H1 (cell line): ENCODE measurements around the gene XPNPEP1. TPM values are rescaled to one million over a fixed set of nuclear protein-coding genes. Genes with fewer than 3 reads are reported as not detected.

Experiments used
- CTCF ChIA-PET: fragments of 300-600 bp; sonication (Branson Sonifier 250); formaldehyde crosslinking; loops from one replicate; lab custom pipeline; 2021; ENCODE audit not compliant: partially characterized antibody; lab: Charles Lee
- POLR2A ChIA-PET: fragments of 300-600 bp; sonication (Branson Sonifier 250); formaldehyde crosslinking; loops from one replicate; lab custom pipeline; 2021; ENCODE audit warnings: inconsistent platforms; ENCODE audit not compliant: partially characterized antibody; lab: Charles Lee
- DNase-seq, 2 experiments: peaks; one replicate each; pipeline versions ENCODE4 v3.0.0 to v3.0.0-alpha.2; 2010 to 2022; ENCODE audit warnings: low spot score in 2 of 2, low read depth in 1 of 2, mixed read lengths in 1 of 2
- FAIRE-seq: peaks from 2 replicates; lab custom pipeline; 2011; peaks lifted over from hg19 to GRCh38; lab: Jason Lieb, UNC
- H2AFZ ChIP-seq: 2 replicates; pipeline ENCODE4 v1.8.1; 2012; ENCODE audit warnings: low read length, inconsistent platforms
- H2AK5ac ChIP-seq: 2 replicates; pipeline ENCODE4 v1.6.1; 2013; ENCODE audit warnings: low read depth, low read length
- H2BK120ac ChIP-seq: replicated peaks from 2 replicates; pipeline ENCODE3; 2013; ENCODE audit warnings: low read depth, low read length, inconsistent platforms
- H2BK12ac ChIP-seq: 2 replicates; pipeline ENCODE4 v1.6.1; 2013; ENCODE audit warnings: low read depth, low read length
- H2BK15ac ChIP-seq: 2 replicates; pipeline ENCODE4 v1.6.1; 2013; ENCODE audit warnings: low read length
- H2BK20ac ChIP-seq: 2 replicates; pipeline ENCODE4 v1.6.1; 2013; ENCODE audit warnings: low read length
- H2BK5ac ChIP-seq: 2 replicates; pipeline ENCODE4 v1.6.1; 2013; ENCODE audit warnings: low read depth, low read length
- H3K14ac ChIP-seq: 2 replicates; pipeline ENCODE4 v1.6.1; 2013; ENCODE audit warnings: inconsistent platforms; ENCODE audit not compliant: insufficient read length
- H3K18ac ChIP-seq: 2 replicates; pipeline ENCODE4 v1.6.1; 2013; ENCODE audit warnings: low read length; ENCODE audit errors: extremely low read depth
- H3K23ac ChIP-seq: 2 replicates; pipeline ENCODE4 v1.6.1; 2013; ENCODE audit warnings: inconsistent platforms; ENCODE audit not compliant: insufficient read length
- H3K23me2 ChIP-seq: 2 replicates; pipeline ENCODE4 v1.6.1; 2013; ENCODE audit warnings: low read depth, low read length
- H3K27ac ChIP-seq: 2 replicates; pipeline ENCODE4 v1.6.1; 2011; ENCODE audit warnings: low read depth, low read length, inconsistent platforms
- H3K27me3 ChIP-seq, 4 experiments: replicated peaks in 1 of 4; 1 replicate in 1 of 4; 2 replicates in 3 of 4; pipeline versions ENCODE4 v1.6.1 to v1.8.1; 2011 to 2013; ENCODE audit warnings: low read length in 3 of 4, mild to moderate bottlenecking in 3 of 4, inconsistent platforms in 2 of 4, mixed read lengths in 2 of 4, moderate library complexity in 1 of 4; ENCODE audit not compliant: control insufficient read depth in 3 of 4, insufficient read depth in 3 of 4; ENCODE audit errors: extremely low read depth in 1 of 4
- H3K36me3 ChIP-seq, 4 experiments: 2 replicates each; pipeline versions ENCODE4 v1.6.1 to v1.8.1; 2011 to 2013; ENCODE audit warnings: mild to moderate bottlenecking in 4 of 4, low read length in 3 of 4, moderate library complexity in 2 of 4, control low read depth in 1 of 4, inconsistent platforms in 1 of 4; ENCODE audit not compliant: insufficient read depth in 4 of 4, control insufficient read depth in 2 of 4
- H3K4ac ChIP-seq: replicated peaks from 2 replicates; pipeline ENCODE3; 2013; ENCODE audit warnings: low read length, low read depth, mixed read lengths, inconsistent platforms; ENCODE audit not compliant: insufficient read length
- H3K4me1 ChIP-seq, 4 experiments: replicated peaks in 1 of 4; 1 replicate in 1 of 4; 2 replicates in 3 of 4; pipeline versions ENCODE4 v1.6.1 to v1.8.1; 2011 to 2013; ENCODE audit warnings: low read length in 3 of 4, inconsistent platforms in 2 of 4, mixed read lengths in 1 of 4; ENCODE audit not compliant: insufficient read depth in 4 of 4, control insufficient read depth in 3 of 4
- H3K4me2 ChIP-seq, 2 experiments: 2 replicates each; pipeline versions ENCODE4 v1.6.1 to v1.8.1; 2011 to 2013; ENCODE audit warnings: low read depth in 2 of 2, low read length in 2 of 2, control low read depth in 1 of 2, inconsistent platforms in 1 of 2, mild to moderate bottlenecking in 1 of 2; ENCODE audit not compliant: insufficient read depth in 1 of 2
- H3K4me3 ChIP-seq, 4 experiments: fragments of 200-600, 300-600 bp in 1 of 4; sonication (generic), shearing (Covaris generic), sonication (Bioruptor Twin) in 1 of 4; 2 replicates each; pipeline versions ENCODE4 v1.5.1 to v1.8.1; 2011 to 2016; ENCODE audit warnings: low read length in 4 of 4, low read depth in 3 of 4, control low read depth in 2 of 4, inconsistent platforms in 2 of 4, mild to moderate bottlenecking in 2 of 4, mixed read lengths in 1 of 4, moderate library complexity in 1 of 4; ENCODE audit not compliant: insufficient read depth in 2 of 4; ENCODE audit errors: extremely low read depth in 1 of 4
- H3K56ac ChIP-seq: replicated peaks from 2 replicates; pipeline ENCODE3; 2013; ENCODE audit warnings: low read depth, mild to moderate bottlenecking, mixed read lengths, low read length, inconsistent platforms; ENCODE audit not compliant: insufficient read length
- H3K79me1 ChIP-seq: 2 replicates; pipeline ENCODE4 v1.6.1; 2013; ENCODE audit warnings: low read depth, low read length, control low read depth
- H3K79me2 ChIP-seq, 2 experiments: 2 replicates each; pipeline versions ENCODE4 v1.6.1 to v1.8.1; 2012 to 2013; ENCODE audit warnings: low read length in 2 of 2, mild to moderate bottlenecking in 2 of 2, inconsistent platforms in 1 of 2; ENCODE audit not compliant: insufficient read depth in 2 of 2, control insufficient read depth in 1 of 2
- H3K9ac ChIP-seq, 4 experiments: replicated peaks in 1 of 4; 1 replicate in 1 of 4; 2 replicates in 3 of 4; pipeline versions ENCODE4 v1.6.1 to v1.8.1; 2011 to 2013; ENCODE audit warnings: low read depth in 3 of 4, low read length in 3 of 4, control low read depth in 2 of 4, mild to moderate bottlenecking in 2 of 4, moderate library complexity in 2 of 4, inconsistent platforms in 1 of 4; ENCODE audit errors: extremely low read depth in 1 of 4
- H3K9me3 ChIP-seq, 2 experiments: 2 replicates each; pipeline versions ENCODE4 v1.6.1 to v1.8.1; 2012 to 2013; ENCODE audit warnings: mild to moderate bottlenecking in 2 of 2, moderate library complexity in 2 of 2, control low read depth in 1 of 2, inconsistent platforms in 1 of 2, low read depth in 1 of 2, low read length in 1 of 2, mixed read lengths in 1 of 2; ENCODE audit not compliant: insufficient read depth in 2 of 2
- H4K20me1 ChIP-seq, 2 experiments: replicated peaks in 1 of 2; 2 replicates each; pipeline versions ENCODE3 to v1.8.1; 2011 to 2013; ENCODE audit warnings: inconsistent platforms in 2 of 2, low read length in 2 of 2, mild to moderate bottlenecking in 1 of 2; ENCODE audit not compliant: insufficient read depth in 2 of 2, control insufficient read depth in 1 of 2
- H4K5ac ChIP-seq: 2 replicates; pipeline ENCODE4 v1.6.1; 2013; ENCODE audit warnings: low read length, low read depth, mixed read lengths, inconsistent platforms; ENCODE audit not compliant: insufficient read length
- H4K8ac ChIP-seq: 2 replicates; pipeline ENCODE4 v1.8.0; 2013; ENCODE audit warnings: mild to moderate bottlenecking, moderate library complexity, low read length, inconsistent platforms; ENCODE audit not compliant: insufficient read depth; ENCODE audit errors: extremely low read depth
- H4K91ac ChIP-seq: replicated peaks from 2 replicates; pipeline ENCODE3; 2013; ENCODE audit warnings: low read length, mixed read lengths, inconsistent platforms; ENCODE audit not compliant: insufficient read length
- CBX8 ChIP-seq: fragments of 300-800, 300-1000 bp; sonication (generic); IDR thresholded peaks from 2 replicates; pipeline ENCODE4 v1.7.1; 2016; ENCODE audit warnings: low read depth, low read length, borderline replicate concordance
- HDAC6 ChIP-seq: IDR thresholded peaks from one replicate; pipeline ENCODE4 v1.7.1; 2012; ENCODE audit warnings: low read depth, mild to moderate bottlenecking, inconsistent platforms, low read length, moderate library complexity
- MAFK ChIP-seq: IDR thresholded peaks from 2 replicates; pipeline ENCODE4 v1.6.1; 2012; ENCODE audit warnings: low read depth, mild to moderate bottlenecking, improper control_type of control experiment, low read length
- NANOG ChIP-seq: IDR thresholded peaks from 2 replicates; pipeline ENCODE4 v1.6.1; 2011; ENCODE audit warnings: low read length, low read depth, mild to moderate bottlenecking, inconsistent platforms; ENCODE audit not compliant: insufficient read depth, poor library complexity, severe bottlenecking
- RBBP5 ChIP-seq: IDR thresholded peaks from 2 replicates; pipeline ENCODE4 v1.7.1; 2012; ENCODE audit warnings: low read depth, mild to moderate bottlenecking, inconsistent platforms, low read length, moderate library complexity, borderline replicate concordance
- USF2 ChIP-seq: IDR thresholded peaks from 2 replicates; pipeline ENCODE4 v1.6.1; 2011; ENCODE audit warnings: low read length, improper control_type of control experiment
- WGBS, 2 experiments: shearing (Covaris generic) in 1 of 2; methylation state at CpG; one replicate each; pipeline versions ENCODE4 v1.1.6 to v1.1.7; 2013 to 2015; ENCODE audit warnings: low lambda C conversion rate in 2 of 2, mixed read lengths in 2 of 2, inconsistent platforms in 1 of 2, low coverage in 1 of 2, missing lambda C conversion rate in 1 of 2; ENCODE audit not compliant: insufficient replicate concordance in 2 of 2, insufficient coverage in 1 of 2, insufficient read length in 1 of 2; ENCODE audit errors: extremely low coverage in 1 of 2, missing lambda C conversion rate in 1 of 2; 5-methylcytosine and 5-hydroxymethylcytosine counted together
- polyA plus RNA-seq, 7 experiments: library from polyadenylated mRNA; depleted of rRNA in 3 of 7; stranded (reverse) in 5 of 7; unstranded in 2 of 7; fragments of >200 nt in 5 of 7; fragments of 200-250 nt in 2 of 7; gene quantifications; 1 replicate in 5 of 7; 2 replicates in 1 of 7; 4 replicates in 1 of 7; pipeline versions ENCODE4 v1.2.1 to v1.2.3, GENCODE V29; 2011 to 2013; ENCODE audit warnings: missing spikeins in 2 of 7, mixed read lengths in 2 of 7
- total RNA-seq: library from RNA; stranded (reverse); fragmentation: NEBNext Ultra II Directional; extraction: Animal tissue kit (Norgen Biotek cat#: 25700); gene quantifications from 2 replicates; pipeline ENCODE4 v1.2.1, GENCODE V29; 2021

XPNPEP1 gene
- total and polyA plus RNA-seq, 2 of the 8 experiments (the other 6 are each of a cell fraction or from before 2014, with no cell fraction given) = 61.1 to 201 TPM

GRCh38 chr10:109958059-109958458 lies 34.7 kb upstream of the XPNPEP1 start:
- no peak overlapping the region for H3K4ac ChIP-seq
- H2BK15ac ChIP-seq = no peak overlapping the region
- POLR2A ChIA-PET = interaction anchor here (0.7 kb wide), 1 partner anchor 23 kb away, joined by 3 read pairs; no protein-coding TSS in a partner anchor
- H3K14ac ChIP-seq = no peak overlapping the region
- H3K9me3 ChIP-seq = no peaks in the 10 kb centered on the region
- peaks cover 5 to 11% (median 9%) of the 10 kb centered on the region in 4 experiments; a peak in 6 of 7 replicates for H3K4me1 ChIP-seq
- H3K4me2 ChIP-seq = no peak overlapping the region
- no peak overlapping the region for H3K27ac ChIP-seq
- H3K23me2 ChIP-seq = no peaks in the 10 kb centered on the region; the same call in 1 of the 2 replicates
- H4K91ac ChIP-seq = no peak overlapping the region
- H4K5ac ChIP-seq = no peak overlapping the region
- no peaks in the 10 kb centered on the region for H3K27me3 ChIP-seq
- 86% methylated on average over 2 of the region's 2 CpGs; no CpG with 5 or more reads in 1 of the 2 experiments for WGBS, 2 experiments
- no peak overlapping the region for H3K56ac ChIP-seq
- DNase-seq (no peak), FAIRE-seq (no peak)
- H3K79me1 ChIP-seq = no peaks in the 10 kb centered on the region
- no peak overlapping the region for H3K4me3 ChIP-seq
- no peaks in the 10 kb centered on the region for H4K20me1 ChIP-seq
- no peak overlapping the region for H2AFZ ChIP-seq
- H2BK20ac ChIP-seq = no peak overlapping the region
- no peak overlapping the region for H4K8ac ChIP-seq
- H2BK12ac ChIP-seq = no peak overlapping the region
- H3K79me2 ChIP-seq = no peaks in the 10 kb centered on the region
- H3K9ac ChIP-seq = no peak overlapping the region
- no peak overlapping the region for H2BK120ac ChIP-seq
- H2AK5ac ChIP-seq = no peak overlapping the region
- no peak overlapping the region for H3K18ac ChIP-seq
- H2BK5ac ChIP-seq = no peak overlapping the region
- no peak overlapping the region for H3K23ac ChIP-seq
- CTCF ChIA-PET = interaction anchor here (0.7 to 5.5 kb wide), 16 partner anchors 9 to 231 kb away, joined by 3 to 37 read pairs (median 8); no protein-coding TSS in a partner anchor
- no peaks in the 10 kb centered on the region for H3K36me3 ChIP-seq
- TF ChIP-seq USF2 (no peak), MAFK (no peak), RBBP5 (no peak), NANOG (no peak), CBX8 (no peak), HDAC6 (no peak)
